ENCODE measurements around the gene PALM3.

- TF ChIP-seq EZH2 (IDR thresholded peaks at IDR 0.05; ENCODE audit: low read length, missing control alignments) = no peak
- no peak for TF ChIP-seq CTCF (conservative IDR thresholded peaks at IDR 0.05 in 1 of 2, IDR thresholded peaks at IDR 0.05 in 1 of 2; ENCODE audit: low read depth in 1 of 2, low read length in 2 of 2)
Observed at GRCh38 chr19:14030997-14031718, 30.7 kb downstream of the PALM3 start.
